GM10248 (cell line): ENCODE measurements around the gene MYOZ2.
"Not testable (repeated sequence)": the region's sequence is repeated elsewhere in the genome, so short reads cannot be mapped to it uniquely, and the experiment has no call there.

Experiments used
- CTCF ChIA-PET: fragments of 300-600 bp; sonication (Branson Sonifier 250); formaldehyde crosslinking; extraction: SDS; loops from one replicate; lab custom pipeline; 2021; ENCODE audit warnings: antibody characterized with exemption; lab: Yijun Ruan, JAX
- POLR2A ChIA-PET: fragments of 350-650 bp; sonication (Branson Sonifier 250); formaldehyde crosslinking; extraction: SDS; loops from one replicate; lab custom pipeline; 2020; ENCODE audit warnings: antibody characterized with exemption; lab: Yijun Ruan, JAX
- DNase-seq: peaks from one replicate; pipeline ENCODE4 v3.0.0; 2012; ENCODE audit errors: extremely low spot score
- TF ChIP-seq, protein P1 (sequence below): IDR thresholded peaks from 2 replicates; pipeline ENCODE4 v1.5.1; 2012; ENCODE audit warnings: mild to moderate bottlenecking, low read depth; ENCODE audit errors: extremely low read depth, missing control alignments, control extremely low read depth

Gene MYOZ2

DNA sequence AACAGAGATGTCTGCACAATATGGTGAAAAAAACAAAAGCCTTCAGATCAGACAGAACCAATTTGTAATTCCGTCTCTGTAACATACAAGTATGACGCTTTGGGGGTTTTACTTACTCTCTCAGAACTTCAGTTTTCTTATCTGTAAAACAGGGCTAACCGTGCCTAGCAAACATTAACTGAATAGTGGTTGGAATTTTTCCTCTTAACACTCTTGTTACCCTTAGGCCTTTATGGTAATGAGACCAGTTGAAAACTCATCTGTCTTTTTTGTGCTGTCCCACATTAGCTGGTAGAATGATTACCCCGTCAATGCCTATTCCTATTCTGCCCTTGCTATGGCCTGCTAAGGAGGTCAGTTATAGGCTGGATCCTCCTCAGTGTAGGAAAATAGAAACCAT is 4.5 kb upstream of the MYOZ2 start:
- TF ChIP-seq, protein P1, sequence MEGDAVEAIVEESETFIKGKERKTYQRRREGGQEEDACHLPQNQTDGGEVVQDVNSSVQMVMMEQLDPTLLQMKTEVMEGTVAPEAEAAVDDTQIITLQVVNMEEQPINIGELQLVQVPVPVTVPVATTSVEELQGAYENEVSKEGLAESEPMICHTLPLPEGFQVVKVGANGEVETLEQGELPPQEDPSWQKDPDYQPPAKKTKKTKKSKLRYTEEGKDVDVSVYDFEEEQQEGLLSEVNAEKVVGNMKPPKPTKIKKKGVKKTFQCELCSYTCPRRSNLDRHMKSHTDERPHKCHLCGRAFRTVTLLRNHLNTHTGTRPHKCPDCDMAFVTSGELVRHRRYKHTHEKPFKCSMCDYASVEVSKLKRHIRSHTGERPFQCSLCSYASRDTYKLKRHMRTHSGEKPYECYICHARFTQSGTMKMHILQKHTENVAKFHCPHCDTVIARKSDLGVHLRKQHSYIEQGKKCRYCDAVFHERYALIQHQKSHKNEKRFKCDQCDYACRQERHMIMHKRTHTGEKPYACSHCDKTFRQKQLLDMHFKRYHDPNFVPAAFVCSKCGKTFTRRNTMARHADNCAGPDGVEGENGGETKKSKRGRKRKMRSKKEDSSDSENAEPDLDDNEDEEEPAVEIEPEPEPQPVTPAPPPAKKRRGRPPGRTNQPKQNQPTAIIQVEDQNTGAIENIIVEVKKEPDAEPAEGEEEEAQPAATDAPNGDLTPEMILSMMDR, result no peak
- ChIA-PET CTCF (interaction anchor here (1.1 kb wide), 1 partner anchor 39 kb away, joined by 3 read pairs; no protein-coding TSS in a partner anchor), POLR2A (no interaction called here)
- DNase-seq, result no peak

DNA sequence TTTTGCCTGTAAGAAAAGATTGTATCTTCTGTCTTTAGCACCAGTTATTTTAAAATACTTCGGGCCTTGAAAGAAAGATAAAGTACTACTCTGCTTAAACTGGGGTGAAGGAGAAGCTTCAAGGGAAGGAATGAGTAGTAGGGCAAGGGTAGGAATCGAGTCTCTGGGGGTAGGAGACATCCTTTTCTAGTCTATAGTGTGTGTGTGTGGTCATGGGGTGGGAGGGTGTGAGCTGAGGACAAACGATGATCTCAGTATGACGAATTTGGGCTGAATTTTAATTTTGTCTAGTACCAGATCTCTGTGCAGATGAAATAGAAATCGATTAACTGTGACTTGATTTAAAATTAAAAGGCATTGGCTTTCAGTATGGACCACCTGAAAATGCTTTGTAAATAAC is 3.3 kb upstream of the MYOZ2 start:
- ChIA-PET CTCF (no interaction called here), POLR2A (no interaction called here)
- DNase-seq, result no peak
- TF ChIP-seq, protein P1, result no peak

DNA sequence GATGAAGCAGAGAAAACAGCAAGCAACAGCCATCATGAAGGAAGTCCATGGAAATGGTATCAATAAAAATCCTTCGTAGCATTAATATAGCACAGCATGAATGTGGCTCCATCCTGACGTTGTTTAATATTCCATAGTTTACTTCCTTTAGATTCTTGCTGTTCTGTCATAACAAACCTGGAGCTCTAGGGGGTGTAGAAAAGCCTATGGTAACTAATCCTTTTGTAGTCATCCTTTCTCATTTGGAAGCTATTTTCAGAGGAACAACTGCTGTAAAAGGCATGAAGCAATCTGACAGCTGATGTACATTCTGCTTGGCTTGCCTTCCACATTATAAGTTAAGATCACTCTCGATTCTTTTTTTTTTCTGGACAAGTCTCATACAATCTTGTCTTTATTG is 914 bp downstream of the MYOZ2 start:
- ChIA-PET POLR2A (no interaction called here), CTCF (no interaction called here)
- TF ChIP-seq, protein P1, result no peak
- no peak for DNase-seq

DNA sequence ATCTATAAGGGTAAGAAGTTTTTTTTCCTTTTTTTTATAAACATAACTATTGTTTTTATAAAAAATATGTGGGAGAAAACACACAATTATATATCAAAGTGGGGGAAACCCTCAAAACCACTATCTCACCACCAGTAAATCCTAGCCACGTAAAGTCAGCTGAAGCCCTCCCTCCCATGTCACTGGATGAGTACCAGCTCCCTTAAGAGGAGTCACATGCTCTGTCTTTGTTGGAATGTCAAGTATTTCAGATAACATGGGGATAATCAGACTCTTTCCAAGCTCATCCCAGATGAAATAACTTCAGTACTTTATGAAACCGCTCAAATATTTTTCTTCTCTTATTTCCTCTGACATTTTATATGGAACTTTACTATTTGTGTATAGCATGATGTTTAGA is 2.4 kb downstream of the MYOZ2 start:
- ChIA-PET CTCF (interaction anchor here (1.3 to 1.4 kb wide), 2 partner anchors 15 kb away, joined by 3 to 9 read pairs; no protein-coding TSS in a partner anchor), POLR2A (no interaction called here)
- no peak for DNase-seq
- TF ChIP-seq, protein P1, result no peak

DNA sequence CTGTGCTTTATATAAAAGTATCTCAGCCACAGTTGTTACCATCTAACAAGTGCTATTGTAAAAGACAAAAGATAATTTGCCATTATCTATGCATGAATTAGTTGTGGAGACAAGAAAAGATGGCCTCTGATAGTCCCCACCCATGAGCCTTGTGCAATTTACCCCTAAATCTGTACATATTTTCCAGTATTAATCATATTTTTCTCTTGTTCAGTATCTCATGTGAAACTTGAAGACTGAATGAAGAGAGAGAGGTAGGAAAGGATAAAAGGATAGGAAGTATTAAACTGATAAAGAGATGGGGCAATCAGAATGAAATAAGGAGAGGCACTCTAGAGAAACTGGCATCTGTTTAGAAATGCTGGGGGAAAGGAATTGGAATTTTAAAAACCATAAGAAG is 3.7 kb downstream of the MYOZ2 start:
- CTCF ChIA-PET, result interaction anchor here (1.4 kb wide), 1 partner anchor 10 kb away, joined by 4 read pairs; no protein-coding TSS in a partner anchor
- TF ChIP-seq, protein P1, result no peak
- POLR2A ChIA-PET, result no interaction called here
- no peak for DNase-seq

DNA sequence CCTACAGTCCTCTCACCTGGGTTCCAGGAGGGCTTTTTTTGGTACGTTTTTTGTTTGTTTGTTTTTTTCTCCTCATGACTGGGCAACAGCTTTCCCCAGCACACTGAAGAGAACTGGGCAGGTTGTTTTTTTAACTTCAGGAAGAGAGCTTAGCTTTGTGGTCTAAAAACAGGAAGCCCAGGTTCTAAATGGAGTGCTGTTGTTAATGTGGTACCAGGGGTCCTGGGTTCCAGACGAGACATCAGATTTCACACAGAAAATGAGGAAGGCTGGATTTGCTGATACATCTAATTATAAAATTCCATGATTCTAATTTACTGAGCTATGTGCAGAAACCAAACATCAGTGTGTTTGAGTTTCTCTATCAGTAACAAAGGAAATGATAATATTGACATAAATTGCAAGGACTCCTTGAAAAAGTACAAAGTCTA is 4.2 kb downstream of the MYOZ2 start:
- no peak for DNase-seq
- TF ChIP-seq, protein P1, result no peak
- CTCF ChIA-PET, result interaction anchor here (1.4 kb wide), 1 partner anchor 9 kb away, joined by 4 read pairs; no protein-coding TSS in a partner anchor
- POLR2A ChIA-PET, result no interaction called here

DNA sequence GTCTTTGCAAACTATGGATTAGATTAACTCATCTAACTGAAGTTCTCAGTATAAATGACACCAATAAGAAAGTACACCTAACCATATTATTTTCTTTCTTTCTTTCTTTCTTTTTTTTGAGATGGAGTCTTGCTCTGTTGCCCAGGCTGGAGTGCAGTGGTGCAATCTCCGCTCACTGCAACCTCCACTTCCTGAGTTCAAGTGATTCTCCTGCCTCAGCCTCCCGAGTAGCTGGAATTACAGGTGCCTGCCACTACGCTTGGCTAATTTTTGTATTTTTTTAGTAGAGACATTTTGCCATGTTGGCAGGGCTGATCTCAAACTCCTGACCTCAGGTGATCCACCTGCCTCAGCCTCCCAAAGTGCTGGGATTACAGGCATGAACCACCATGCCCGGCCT is 5.7 kb downstream of the MYOZ2 start:
- not testable (repeated sequence) for DNase-seq

More for the DNA sequence above, 5.7 kb downstream of the MYOZ2 start:
- POLR2A ChIA-PET, CTCF ChIA-PET: not testable (repeated sequence)
